HG02588 (cell line): ENCODE measurements around the gene POC1A.

ENCODE experiments used
- ATAC-seq: cut with Tn5 transposase; IDR thresholded peaks from one replicate; pipeline ENCODE4 v1.9.1; 2021; ENCODE audit warnings: mild to moderate bottlenecking, moderate library complexity; ENCODE audit not compliant: unreplicated experiment

The POC1A gene

GRCh38 chr3:52070724-52071621 is 83.2 kb downstream of the POC1A start:
- ATAC-seq: no peak

GRCh38 chr3:52069855-52070254 is 84.4 kb downstream of the POC1A start:
- ATAC-seq: no peak

- ATAC-seq: no peak
Observed at GRCh38 chr3:52069135-52069534, 85.1 kb downstream of the POC1A start.

- ATAC-seq: no peak
Observed at GRCh38 chr3:52068730-52069129, 85.5 kb downstream of the POC1A start.

GRCh38 chr3:52068055-52068571 is 86.1 kb downstream of the POC1A start:
- ATAC-seq: no peak

GRCh38 chr3:52067526-52067925 is 86.7 kb downstream of the POC1A start:
- no peak for ATAC-seq

GRCh38 chr3:52067046-52067445 is 87.2 kb downstream of the POC1A start:
- ATAC-seq: no peak

GRCh38 chr3:52065264-52065756 is 88.9 kb downstream of the POC1A start:
- ATAC-seq: no peak

- no peak for ATAC-seq
Observed at GRCh38 chr3:52064561-52064960, 89.7 kb downstream of the POC1A start.

GRCh38 chr3:52063026-52063723 is 91.0 kb downstream of the POC1A start:
- ATAC-seq: no peak

GRCh38 chr3:52062505-52062904 is 91.7 kb downstream of the POC1A start:
- peak; percentile 38 for ATAC-seq

- no peak for ATAC-seq
Observed at GRCh38 chr3:52061121-52061910, 92.9 kb downstream of the POC1A start.

GRCh38 chr3:52059781-52060180 is 94.4 kb downstream of the POC1A start:
- ATAC-seq: no peak

GRCh38 chr3:52057812-52058495 is 96.3 kb downstream of the POC1A start:
- no peak for ATAC-seq

- peak; percentile 76 for ATAC-seq
Observed at GRCh38 chr3:52056968-52057811, 97.0 kb downstream of the POC1A start.

- ATAC-seq: peak; percentile 35
Observed at GRCh38 chr3:52056521-52056967, 97.7 kb downstream of the POC1A start, which contains the start of gene DUSP7. TSS of gene DUSP7 (minus strand) at chr3:52056571. CDS start at chr3:52056366, 205 bp downstream.

- ATAC-seq: peak; percentile 10
Observed at GRCh38 chr3:52055537-52056351, 98.5 kb downstream of the POC1A start.
